22Rv1 (cell line): ENCODE measurements around the gene RNF32.

Source experiments
- CTCF ChIP-seq: fragments of 450-650 bp; IDR thresholded peaks from 2 replicates; pipeline ENCODE4 v1.5.1; 2017; ENCODE audit warnings: mild to moderate bottlenecking
- ZFX ChIP-seq: fragments of 450-650 bp; IDR thresholded peaks from 2 replicates; pipeline ENCODE4 v1.6.1; 2017; ENCODE audit warnings: antibody characterized with exemption, borderline replicate concordance

- TF ChIP-seq CTCF (no peak), ZFX (no peak)
Measured at GRCh38 chr7:156635529-156636385, 4.8 kb upstream of the RNF32 start.
